ENCODE measurements around the gene NDOR1.
A peak's percentile ranks its signal among the peaks of the same experiment; 100 is the strongest.

The NDOR1 gene

GRCh38 chr9:137183980-137184595, 21.4 kb upstream of the NDOR1 start:
- DNase-seq (ENCODE audit: low read depth), result no peak

- no peak for DNase-seq (ENCODE audit: low read depth)
Observed at GRCh38 chr9:137184881-137185660, 20.4 kb upstream of the NDOR1 start.

- no peak for DNase-seq (ENCODE audit: low read depth)
Observed at GRCh38 chr9:137185921-137186320, 19.6 kb upstream of the NDOR1 start.

GRCh38 chr9:137186385-137186784, 19.1 kb upstream of the NDOR1 start:
- no peak for DNase-seq (ENCODE audit: low read depth)

GRCh38 chr9:137187386-137187785, 18.1 kb upstream of the NDOR1 start:
- no peak for DNase-seq (ENCODE audit: low read depth)

- DNase-seq (ENCODE audit: low read depth), result no peak
Observed at GRCh38 chr9:137188086-137188489, 17.4 kb upstream of the NDOR1 start.

GRCh38 chr9:137188490-137189296, 16.8 kb upstream of the NDOR1 start, which contains the start of the genes ANAPC2 and SSNA1:
TSS of gene ANAPC2 (minus strand) at chr9:137188560. CDS start at chr9:137188532, 28 bp downstream.
TSS of gene SSNA1 (plus strand) at chr9:137188676. CDS start at chr9:137188727, 51 bp downstream.
- DNase-seq (ENCODE audit: low read depth), result peak; percentile 92

DNA sequence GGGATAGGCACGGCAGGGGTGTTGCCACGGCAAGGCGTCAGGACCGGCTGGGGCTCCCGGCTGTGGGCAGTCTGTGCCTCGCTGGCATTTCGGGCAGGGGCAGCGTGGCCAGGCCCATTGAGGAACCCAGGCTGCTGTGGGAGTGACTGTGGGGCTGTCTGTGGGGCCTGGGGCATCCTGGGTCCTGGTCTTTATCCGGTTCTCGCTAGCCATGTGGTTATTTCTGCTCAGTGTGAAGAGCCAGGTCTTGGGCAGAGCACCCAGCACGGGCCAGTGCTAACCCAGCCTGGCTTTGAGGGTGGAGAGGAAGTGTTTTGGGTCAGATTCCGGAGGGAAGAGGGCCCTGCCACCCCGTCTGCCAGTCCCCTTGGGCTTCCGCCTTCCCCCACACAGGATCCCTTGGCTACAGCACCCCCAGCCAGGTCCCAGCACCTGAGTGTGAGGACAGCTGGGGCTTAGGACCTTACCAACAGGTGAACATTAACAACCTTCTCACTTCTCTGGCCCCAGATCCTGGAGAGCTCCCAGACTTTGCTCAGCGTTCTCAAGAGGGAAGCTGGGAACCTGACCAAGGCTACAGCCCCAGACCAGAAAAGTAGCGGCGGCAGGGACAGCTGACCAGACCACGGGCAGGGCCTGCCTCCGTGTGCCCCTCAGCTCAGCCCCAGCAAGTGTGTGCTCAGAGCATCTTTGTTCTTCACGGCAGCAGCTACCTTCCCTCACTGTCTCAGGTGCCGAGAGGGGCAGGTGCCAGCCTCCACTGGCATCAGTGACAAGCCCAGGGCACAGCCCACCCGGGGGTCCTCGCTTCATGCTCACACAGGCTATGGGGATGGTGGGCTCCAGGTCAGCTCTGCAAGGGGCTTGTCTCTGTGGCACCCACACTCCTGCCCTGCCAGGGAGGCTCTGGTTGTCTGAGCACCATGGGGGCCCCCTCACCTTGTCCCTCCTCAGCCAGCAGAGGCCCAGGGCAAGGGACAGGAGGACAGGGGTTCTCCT, 15.9 kb upstream of the NDOR1 start:
- no peak for DNase-seq (ENCODE audit: low read depth)

GRCh38 chr9:137190315-137190856, 15.1 kb upstream of the NDOR1 start:
- DNase-seq (ENCODE audit: low read depth), result no peak

- DNase-seq (ENCODE audit: low read depth), result no peak
Observed at GRCh38 chr9:137191245-137191644, 14.3 kb upstream of the NDOR1 start.

GRCh38 chr9:137191691-137192447, 13.6 kb upstream of the NDOR1 start:
- DNase-seq (ENCODE audit: low read depth), result no peak

DNA sequence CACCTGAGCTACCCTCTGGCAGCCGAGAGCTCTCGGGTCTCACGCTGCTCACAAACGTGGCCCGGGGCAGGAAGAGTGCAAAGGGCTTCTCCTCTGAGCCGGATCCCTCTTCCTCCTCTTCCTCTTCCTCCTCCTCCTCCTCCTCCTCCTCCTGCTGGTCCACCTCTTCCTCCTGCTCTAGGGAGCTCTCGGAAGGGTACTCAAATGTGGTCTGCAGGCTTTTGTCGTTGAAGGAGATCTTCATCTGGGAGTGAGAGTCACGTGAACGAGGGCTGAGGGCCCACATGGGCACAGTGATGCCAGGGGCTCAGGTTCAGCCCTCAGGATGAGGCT, 13.1 kb upstream of the NDOR1 start:
- no peak for DNase-seq (ENCODE audit: low read depth)

- no peak for DNase-seq (ENCODE audit: low read depth)
Observed at GRCh38 chr9:137192859-137193258, 12.6 kb upstream of the NDOR1 start.

DNA sequence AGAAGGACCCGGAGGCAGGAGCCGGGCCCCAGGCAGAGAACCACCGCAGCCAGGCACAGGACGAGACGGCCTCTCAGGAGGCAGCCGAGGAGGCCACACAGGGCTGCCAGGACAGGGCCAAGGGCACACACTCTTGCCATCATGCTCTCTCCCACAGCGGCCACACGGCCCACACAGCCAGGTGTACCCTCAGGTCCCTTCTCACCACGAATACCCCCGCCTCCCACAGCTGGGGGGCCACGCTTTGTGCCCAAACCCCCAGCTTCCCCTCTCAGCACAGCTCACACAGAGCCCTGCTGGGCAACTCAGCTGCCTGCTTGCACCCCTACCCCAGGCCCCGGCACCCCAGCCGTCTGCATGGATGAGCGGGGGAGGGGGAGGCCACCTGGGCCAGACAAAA, 11.7 kb upstream of the NDOR1 start:
- no peak for DNase-seq (ENCODE audit: low read depth)

DNA sequence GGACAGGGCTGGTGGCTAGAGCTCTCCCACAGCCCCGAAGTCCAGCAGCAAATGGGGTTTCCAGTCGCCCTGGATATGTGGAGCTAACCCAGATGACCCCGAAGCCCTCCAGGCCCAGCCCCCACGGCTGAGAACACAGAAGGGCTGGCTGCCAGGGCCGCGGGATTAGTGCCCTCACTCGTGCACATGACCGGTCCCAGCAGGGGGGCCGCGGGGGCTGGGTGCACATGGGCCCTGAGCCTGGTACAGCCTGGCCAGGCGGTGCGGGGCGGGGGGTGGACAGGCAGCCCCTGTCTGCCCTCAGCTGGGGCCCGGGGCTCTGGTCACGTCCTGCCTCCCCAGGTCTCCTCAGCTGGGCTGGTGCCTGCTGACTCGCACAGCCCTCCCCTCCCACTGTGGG, 11.1 kb upstream of the NDOR1 start:
- DNase-seq (ENCODE audit: low read depth), result no peak

DNA sequence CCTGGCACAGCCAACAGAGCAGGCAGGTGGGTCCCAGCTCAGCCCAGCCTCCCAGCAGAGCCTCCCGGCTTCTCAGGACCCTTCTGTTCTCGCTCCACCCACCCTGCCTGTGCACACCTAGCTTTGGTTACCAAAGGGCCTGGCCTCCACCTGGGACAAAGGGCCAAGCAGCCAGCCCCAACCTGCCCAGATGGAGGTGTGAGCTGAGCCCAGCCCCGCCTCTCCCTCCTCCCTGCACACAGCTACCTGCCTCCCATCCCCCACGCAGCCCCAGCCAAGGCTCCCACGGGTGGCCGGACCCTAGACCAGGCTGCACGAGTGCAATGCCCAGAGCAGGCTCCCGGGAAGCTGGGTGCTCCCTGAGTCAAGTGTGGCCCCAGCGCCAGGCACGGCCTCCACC, 10.6 kb upstream of the NDOR1 start:
- DNase-seq (ENCODE audit: low read depth), result no peak

- DNase-seq (ENCODE audit: low read depth), result no peak
Observed at GRCh38 chr9:137195525-137196220, 9.8 kb upstream of the NDOR1 start.

DNA sequence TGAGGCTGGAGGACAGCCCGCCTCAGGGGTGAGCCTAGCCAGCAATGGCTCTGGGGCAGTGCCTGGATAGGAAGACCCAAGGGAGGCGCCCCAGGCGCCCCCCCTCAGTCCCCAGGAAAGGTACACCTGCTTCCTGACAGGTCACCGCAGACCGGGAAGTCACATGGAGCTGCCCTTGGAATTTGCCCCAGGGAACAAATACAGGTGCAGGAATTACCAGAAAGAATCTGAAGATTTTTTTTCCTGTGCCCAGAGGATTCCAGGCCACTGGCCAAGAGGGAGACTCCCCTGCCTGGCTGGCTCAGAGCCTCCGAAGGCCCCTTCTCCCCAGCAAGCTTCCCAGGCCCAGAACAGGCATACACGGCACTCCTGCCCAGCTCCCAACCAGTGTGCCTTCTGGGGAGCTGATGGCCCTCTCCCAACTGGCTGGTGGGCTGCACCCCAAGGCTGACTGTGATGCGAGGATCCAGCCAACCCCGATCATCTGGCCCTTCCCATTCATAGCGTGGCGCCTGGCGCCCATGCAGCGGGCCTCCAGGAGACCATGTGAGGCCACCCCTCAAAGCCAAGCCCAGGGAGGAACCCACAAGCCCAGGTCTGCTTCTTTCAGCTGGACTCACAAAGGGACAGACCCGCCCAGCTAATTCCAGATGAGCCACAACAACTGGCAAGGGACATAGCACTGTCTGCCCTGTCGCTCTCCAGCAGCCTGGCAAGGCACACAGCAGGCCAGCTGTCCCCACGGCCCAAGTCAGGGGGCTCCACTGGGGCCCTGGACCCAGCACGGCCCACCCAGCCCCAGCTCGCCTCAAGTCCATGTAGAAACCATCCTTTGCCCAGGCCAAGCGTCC, 7.2 kb upstream of the NDOR1 start:
- DNase-seq (ENCODE audit: low read depth), result no peak

GRCh38 chr9:137198902-137199283, 6.6 kb upstream of the NDOR1 start:
- no peak for DNase-seq (ENCODE audit: low read depth)
